ENCODE results near the gene CCNF.

- TF ChIP-seq CTCF (IDR thresholded peaks at IDR 0.05; ENCODE audit: insufficient read depth, low read length) (no peak), POLR2AphosphoS5 (IDR thresholded peaks at IDR 0.05; ENCODE audit: low read depth) (no peak)
Measured at GRCh38 chr16:2455081-2455845, 26.0 kb downstream of the CCNF start.
